ENCODE data around the gene EFCAB14. TPM values are rescaled to one million over a fixed set of nuclear protein-coding genes. Genes with fewer than 3 reads are reported as not detected.
A peak's percentile ranks its signal among the peaks of the same experiment; 100 is the strongest.

EFCAB14 gene
- polyA plus RNA-seq, 1 donor (not counting 4 experiments of a cell fraction or from before 2014, with no cell fraction given), result 61.8 TPM

- peaks cover 45% of the 10 kb centered on the region for H3K4me1 ChIP-seq (ENCODE audit: control insufficient read depth, extremely low read depth, insufficient read depth, low read length)
- H3K27me3 ChIP-seq (ENCODE audit: control insufficient read depth, extremely low read depth, insufficient read depth, low read length), result no peaks in the 10 kb centered on the region
- H3K27ac ChIP-seq (ENCODE audit: control insufficient read depth, insufficient read depth, low read length), result peak overlapping the region; percentile 86
- no peak overlapping the region for H2AFZ ChIP-seq (ENCODE audit: control insufficient read depth, low read length)
- peak overlapping the region; percentile 62 for H3K9ac ChIP-seq (ENCODE audit: control insufficient read depth, extremely low read depth, insufficient read depth, low read length)
- FAIRE-seq (no peak), DNase-seq (ENCODE audit: low read depth, low spot score) (no peak)
- peak overlapping the region in 2 of 3 experiments; percentile 44 to 57 for H3K4me3 ChIP-seq (ENCODE audit: control insufficient read depth in 2 of 3, extremely low read depth in 1 of 3, insufficient read depth in 2 of 3, low read depth in 1 of 3, low read length in 3 of 3)
- no peaks in the 10 kb centered on the region for H4K20me1 ChIP-seq (ENCODE audit: control insufficient read depth, extremely low read depth, insufficient read depth, low read length)
- H3K9me3 ChIP-seq (ENCODE audit: control insufficient read depth, low read depth, low read length), result no peaks in the 10 kb centered on the region
- no peaks in the 10 kb centered on the region for H3K36me3 ChIP-seq (ENCODE audit: control insufficient read depth in 2 of 2, extremely low read depth in 1 of 2, insufficient read depth in 2 of 2, low read length in 2 of 2)
- H3K79me2 ChIP-seq (ENCODE audit: control insufficient read depth, insufficient read depth, low read length), result no peaks in the 10 kb centered on the region
- dilution Hi-C loops (cut with MboI; ENCODE audit: extremely low pct_ligation_motif_present, low sequenced_read_pairs), result no loop called here
- H3K4me2 ChIP-seq (ENCODE audit: control insufficient read depth, extremely low read depth, insufficient read depth, low read depth, low read length), result peak overlapping the region; percentile 90
- TF ChIP-seq CTCF (optimal IDR thresholded peaks at IDR 0.05 in 1 of 3, IDR thresholded peaks at IDR 0.05 in 1 of 3, conservative IDR thresholded peaks at IDR 0.05 in 1 of 3; ENCODE audit: extremely low read depth in 1 of 3, insufficient read depth in 2 of 3, low read length in 3 of 3) (no peak), EZH2 (IDR thresholded peaks at IDR 0.05; ENCODE audit: low read length) (no peak)
- no peaks in the 10 kb centered on the region for H3K9me1 ChIP-seq (ENCODE audit: control insufficient read depth, extremely low read depth, insufficient read depth, low read length)
Measured at GRCh38 chr1:46757956-46758528, 39.1 kb upstream of the EFCAB14 start.

- Histone ChIP-seq H3K36me3 (ENCODE audit: control insufficient read depth in 2 of 2, extremely low read depth in 1 of 2, insufficient read depth in 2 of 2, low read length in 2 of 2) (no peaks in the 10 kb centered on the region), H2AFZ (ENCODE audit: control insufficient read depth, low read length) (peak overlapping the region; percentile 33), H3K9me1 (ENCODE audit: control insufficient read depth, extremely low read depth, insufficient read depth, low read length) (no peaks in the 10 kb centered on the region), H3K4me3 (ENCODE audit: control insufficient read depth in 2 of 3, extremely low read depth in 1 of 3, insufficient read depth in 2 of 3, low read depth in 1 of 3, low read length in 3 of 3) (peak overlapping the region in 2 of 3 experiments; percentile 44 to 57), H3K9me3 (ENCODE audit: control insufficient read depth, low read depth, low read length) (no peaks in the 10 kb centered on the region), H3K79me2 (ENCODE audit: control insufficient read depth, insufficient read depth, low read length) (no peaks in the 10 kb centered on the region), H3K9ac (ENCODE audit: control insufficient read depth, extremely low read depth, insufficient read depth, low read length) (peak overlapping the region; percentile 62), H3K27me3 (ENCODE audit: control insufficient read depth, extremely low read depth, insufficient read depth, low read length) (no peaks in the 10 kb centered on the region), H3K4me2 (ENCODE audit: control insufficient read depth, extremely low read depth, insufficient read depth, low read depth, low read length) (peak overlapping the region; percentile 90), H3K4me1 (ENCODE audit: control insufficient read depth, extremely low read depth, insufficient read depth, low read length) (peaks cover 49% of the 10 kb centered on the region), H4K20me1 (ENCODE audit: control insufficient read depth, extremely low read depth, insufficient read depth, low read length) (no peaks in the 10 kb centered on the region), H3K27ac (ENCODE audit: control insufficient read depth, insufficient read depth, low read length) (peak overlapping the region; percentile 86)
- DNase-seq (ENCODE audit: low read depth, low spot score), result no peak
- FAIRE-seq, result peak; percentile 93
- TF ChIP-seq CTCF (optimal IDR thresholded peaks at IDR 0.05 in 1 of 3, IDR thresholded peaks at IDR 0.05 in 1 of 3, conservative IDR thresholded peaks at IDR 0.05 in 1 of 3; ENCODE audit: extremely low read depth in 1 of 3, insufficient read depth in 2 of 3, low read length in 3 of 3) (no peak), EZH2 (IDR thresholded peaks at IDR 0.05; ENCODE audit: low read length) (no peak)
- dilution Hi-C loops (cut with MboI; ENCODE audit: extremely low pct_ligation_motif_present, low sequenced_read_pairs), result no loop called here
Measured at GRCh38 chr1:46757247-46757955, 38.5 kb upstream of the EFCAB14 start.

Measured in keratinocyte (primary cell).